Activated CD4-positive, CD25-positive, alpha-beta regulatory T cell treated with anti-CD3 and anti-CD28 coated beads, Interleukin-2, amount 50 U/mL, for 16 hours (primary cell): Measurements from ENCODE around the gene BPIFB6.

Experiments
- DNase-seq: peaks from one replicate; pipeline ENCODE4 v3.0.0-alpha.2; 2020; ENCODE audit warnings: low read depth, low spot score

BPIFB6 gene

DNA sequence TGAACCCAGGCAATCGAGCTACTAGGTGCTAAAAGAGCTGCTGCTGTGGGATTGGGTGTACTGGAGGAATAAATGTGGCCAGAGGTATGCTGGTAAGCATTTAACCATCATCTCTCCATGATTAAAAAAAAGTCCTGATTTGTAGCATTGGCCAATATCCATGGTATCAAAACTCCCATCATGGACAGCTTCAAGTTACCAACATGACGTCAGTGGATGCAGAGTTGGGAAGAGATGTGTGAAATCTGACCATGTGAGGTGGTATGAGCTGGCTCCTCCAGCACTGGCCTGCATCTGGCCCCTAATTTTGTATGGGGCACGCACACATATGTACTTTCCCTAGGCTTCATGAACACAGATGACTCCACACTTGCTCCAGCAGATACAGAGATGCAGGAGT lies 59.7 kb downstream of the BPIFB6 start:
- DNase-seq = no peak

DNA sequence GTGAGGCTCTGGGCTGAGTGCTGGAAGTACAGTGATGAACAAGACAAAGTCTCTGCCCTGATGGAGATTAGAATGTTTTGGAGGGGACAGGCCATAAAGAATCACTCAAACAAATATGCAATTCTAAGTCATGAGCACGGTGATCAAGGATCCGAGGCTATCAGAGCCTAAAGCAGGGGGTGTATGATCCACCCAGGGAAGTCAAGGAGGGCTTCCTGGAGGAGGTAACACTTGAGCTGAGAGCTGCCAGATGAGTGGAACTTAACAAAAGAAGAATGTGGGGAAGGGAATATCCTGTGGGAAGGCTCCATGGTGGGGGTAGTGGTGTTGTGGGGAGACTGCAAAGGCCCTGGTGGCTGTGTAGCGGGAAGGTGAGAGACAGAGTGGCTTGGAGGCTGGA lies 60.2 kb downstream of the BPIFB6 start:
- DNase-seq = no peak

DNA sequence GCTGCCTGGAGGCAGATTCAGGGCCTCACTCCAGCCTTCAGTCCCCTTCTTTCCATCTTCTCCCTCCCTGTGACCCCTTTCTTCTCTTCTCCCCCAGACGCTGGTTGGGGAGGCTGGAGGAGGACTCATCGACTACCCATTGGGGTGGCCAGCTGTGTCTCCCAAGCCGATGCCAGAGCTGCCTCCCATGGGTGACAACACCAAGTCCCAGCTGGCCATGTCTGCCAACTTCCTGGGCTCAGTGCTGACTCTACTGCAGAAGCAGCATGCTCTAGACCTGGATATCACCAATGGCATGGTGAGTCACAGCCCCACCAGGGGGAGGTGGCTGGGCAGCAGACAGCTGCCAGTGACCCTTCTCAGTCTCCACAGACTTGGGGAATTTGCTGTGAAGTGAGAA lies 60.9 kb downstream of the BPIFB6 start:
- no peak for DNase-seq

- no peak for DNase-seq
Measured at GRCh38 chr20:33093074-33093473, 61.6 kb downstream of the BPIFB6 start.

GRCh38 chr20:33093582-33093981 lies 62.1 kb downstream of the BPIFB6 start:
- DNase-seq = no peak
